ENCODE data around the gene SLFN12L. TPM values are rescaled to one million over a fixed set of nuclear protein-coding genes. Genes with fewer than 3 reads are reported as not detected.

The SLFN12L gene
- total and polyA plus RNA-seq, 9 of the 15 experiments (the other 6 are each of a cell fraction or from before 2014, with no cell fraction given) = 0.04 to 0.31 (median 0.08) TPM; not detected in 3

- TF ChIP-seq HCFC1 (IDR thresholded peaks at IDR 0.05; ENCODE audit: low read depth, low read length) (no peak), JUN (IDR thresholded peaks at IDR 0.05; ENCODE audit: borderline replicate concordance, low read depth, low read length) (peak; percentile 89), JUN (CRISPR knock-in tag; IDR thresholded peaks at IDR 0.05; ENCODE audit: borderline replicate concordance) (no peak), SIX5 (IDR thresholded peaks at IDR 0.05; ENCODE audit: borderline replicate concordance in 1 of 2, insufficient read depth in 1 of 2, low read depth in 1 of 2, low read length in 2 of 2) (no peak), GATAD2A (IDR thresholded peaks at IDR 0.05) (peak; percentile 89), SRSF3 (IDR thresholded peaks at IDR 0.05; ENCODE audit: insufficient read depth, low read length) (no peak), ZNF444 (CRISPR knock-in tag; IDR thresholded peaks at IDR 0.05) (0 out of 2 replicates have a peak, but pooled peaks have one; percentile 25), KLF16 (IDR thresholded peaks at IDR 0.05) (peak; percentile 99), CGGBP1 (CRISPR knock-in tag; IDR thresholded peaks at IDR 0.05) (no peak), STAT5B (CRISPR knock-in tag; IDR thresholded peaks at IDR 0.05) (no peak), EGR1 (conservative IDR thresholded peaks at IDR 0.05) (peak; percentile 55; the same call in 1 of the 2 replicates), EZH2 (IDR thresholded peaks at IDR 0.05; ENCODE audit: borderline replicate concordance, low read depth, low read length) (no peak), SIN3A (IDR thresholded peaks at IDR 0.05; ENCODE audit: borderline replicate concordance in 2 of 2, control insufficient read depth in 1 of 2, low read depth in 2 of 2, low read length in 2 of 2) (no peak), CXXC5 (CRISPR knock-in tag; IDR thresholded peaks at IDR 0.05) (peak; percentile 74), U2AF2 (optimal IDR thresholded peaks at IDR 0.05; ENCODE audit: low read depth, low read length) (no peak), HIVEP1 (CRISPR knock-in tag; IDR thresholded peaks at IDR 0.05) (no peak), MTA3 (IDR thresholded peaks at IDR 0.05; ENCODE audit: borderline replicate concordance) (peak; percentile 82), ZC3H8 (IDR thresholded peaks at IDR 0.05) (no peak), MLLT1 (IDR thresholded peaks at IDR 0.05) (peak; percentile 62 to 72; a peak in 2 of 4 replicates), BRF1 (IDR thresholded peaks at IDR 0.05; ENCODE audit: borderline replicate concordance, extremely low read depth, insufficient read length) (no peak), USF1 (CRISPR knock-in tag; IDR thresholded peaks at IDR 0.05) (no peak), NR1H2 (CRISPR knock-in tag; IDR thresholded peaks at IDR 0.05) (no peak), ZNF740 (CRISPR knock-in tag; IDR thresholded peaks at IDR 0.05) (no peak), ZNF740 (tag; IDR thresholded peaks at IDR 0.05) (no peak), MLX (CRISPR knock-in tag; conservative IDR thresholded peaks at IDR 0.05) (no peak), MEF2D (tag; conservative IDR thresholded peaks at IDR 0.05; ENCODE audit: low read depth) (peak; percentile 87), ETS2 (tag; IDR thresholded peaks at IDR 0.05; ENCODE audit: borderline replicate concordance, poor library complexity, severe bottlenecking) (no peak)
These were observed 23.2 kb upstream of the SLFN12L start, which contains the start of gene SLFN14 (continued) for GRCh38 chr17:35560703-35561102.

Data from K562 (cell line).